ENCODE data around the gene EXOC7.

GRCh38 chr17:76038050-76038449 is 65.5 kb downstream of the EXOC7 start:
- TF ChIP-seq CTCF (IDR thresholded peaks at IDR 0.05) (no peak), POLR2A (IDR thresholded peaks at IDR 0.05) (no peak)

All from vagina (tissue), 2 donors.